Measurements from ENCODE around the gene CFAP92.

The CFAP92 gene

DNA sequence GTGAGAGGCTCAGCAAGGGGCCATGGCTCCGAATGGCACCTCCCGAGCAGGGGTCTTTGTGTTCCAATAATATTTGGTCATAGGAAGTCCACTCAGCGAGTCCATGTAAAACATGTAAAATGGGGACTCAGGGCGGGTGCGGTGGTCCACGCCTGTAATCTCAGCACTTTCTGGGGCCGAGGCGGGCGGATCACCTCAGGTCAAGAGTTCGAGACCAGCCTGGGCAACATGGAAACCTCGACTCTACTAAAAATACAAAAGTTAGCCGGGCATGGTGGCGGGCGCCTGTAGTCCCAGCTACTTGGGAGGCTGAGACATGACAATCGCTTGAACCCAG is 33.6 kb upstream of the CFAP92 start (continued):
- TF ChIP-seq GLIS3 (CRISPR knock-in tag; IDR thresholded peaks at IDR 0.05) (no peak), ISL1 (CRISPR knock-in tag; IDR thresholded peaks at IDR 0.05) (no peak), CSDC2 (CRISPR knock-in tag; IDR thresholded peaks at IDR 0.05) (no peak), ZNF8 (CRISPR knock-in tag; IDR thresholded peaks at IDR 0.05) (no peak), BACH2 (CRISPR knock-in tag; IDR thresholded peaks at IDR 0.05; ENCODE audit: borderline replicate concordance) (no peak), PPARA (CRISPR knock-in tag; IDR thresholded peaks at IDR 0.05; ENCODE audit: borderline replicate concordance) (no peak), CSRNP3 (CRISPR knock-in tag; IDR thresholded peaks at IDR 0.05) (no peak), ZNF70 (CRISPR knock-in tag; IDR thresholded peaks at IDR 0.05) (no peak), ZC3H10 (CRISPR knock-in tag; IDR thresholded peaks at IDR 0.05) (no peak)

DNA sequence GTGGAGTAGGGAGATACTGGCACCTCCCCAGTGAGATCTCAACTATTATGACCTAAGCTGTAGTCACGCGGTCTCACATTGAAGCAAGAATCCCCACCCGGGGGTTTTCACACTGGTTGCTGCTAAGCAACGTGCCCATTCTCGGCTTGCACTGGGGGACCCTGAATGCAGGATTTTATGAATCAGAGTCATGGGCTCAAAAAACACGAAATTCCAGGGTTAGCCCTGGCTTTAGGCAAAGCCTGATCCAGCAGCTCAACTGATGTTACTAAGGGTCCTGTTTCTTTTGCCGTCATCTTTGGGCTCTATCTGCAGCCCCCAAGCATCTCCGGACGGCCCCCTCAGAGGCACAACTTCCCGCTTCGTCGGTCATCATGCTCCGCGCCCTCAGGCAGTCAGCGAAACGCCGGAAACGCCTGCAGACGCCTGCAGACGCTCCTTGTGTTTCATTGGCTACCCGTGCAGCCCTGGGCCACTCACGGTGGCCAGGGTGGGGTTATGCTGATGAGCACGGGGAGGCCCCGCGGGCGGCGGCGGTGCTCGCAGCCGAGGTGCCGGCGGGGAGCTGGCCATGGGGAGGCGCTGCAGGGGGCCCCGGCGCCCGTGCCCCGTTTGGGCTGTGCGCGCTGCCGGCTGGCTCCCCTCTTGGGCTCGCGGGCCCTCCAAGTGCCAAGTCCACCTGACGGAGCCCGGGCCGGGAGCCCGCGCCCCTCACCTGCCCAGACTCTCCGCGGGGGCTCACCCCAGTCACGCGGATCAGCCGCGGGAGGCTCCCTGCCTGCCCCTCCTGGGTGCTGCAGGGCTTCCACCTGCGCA is 33.1 kb upstream of the CFAP92 start:
- peak; percentile 99 for ATAC-seq

DNA sequence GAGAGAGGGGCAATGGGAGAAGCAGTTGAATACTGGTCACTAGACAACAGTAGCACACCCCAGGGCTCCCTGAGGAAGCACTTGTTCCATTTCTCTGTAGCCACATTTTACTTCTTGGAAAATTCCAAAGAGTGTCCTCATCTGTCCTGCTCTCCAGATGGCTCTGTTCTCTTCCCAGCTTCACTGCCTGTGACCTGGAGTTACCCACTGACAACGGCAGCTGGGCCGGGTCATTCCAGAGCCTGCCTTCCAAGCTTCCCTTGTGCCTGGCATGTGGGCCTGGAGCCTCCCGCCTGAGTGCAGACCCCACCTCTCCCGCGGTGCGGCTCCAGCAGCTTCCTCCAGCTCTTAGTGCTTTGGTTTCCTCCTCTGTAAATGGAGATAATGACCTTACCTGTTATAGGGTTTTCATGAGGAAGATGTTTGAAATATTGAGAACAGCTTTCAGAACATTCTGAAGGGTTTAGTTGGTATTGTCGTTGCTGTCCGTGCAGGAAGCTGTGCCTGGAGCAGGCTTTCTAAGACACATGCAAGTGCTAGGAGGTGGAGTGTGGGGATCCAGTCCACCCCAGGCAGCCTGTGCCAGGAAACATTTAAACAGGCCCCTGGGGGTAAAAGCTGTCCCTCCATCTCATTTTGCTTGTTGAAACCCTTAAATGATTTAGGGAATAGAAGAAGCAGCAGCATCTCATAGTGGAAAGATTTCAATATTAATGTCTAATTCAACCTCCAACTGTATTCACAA is 32.0 kb upstream of the CFAP92 start:
- TF ChIP-seq ISL1 (CRISPR knock-in tag; IDR thresholded peaks at IDR 0.05) (no peak), PPARA (CRISPR knock-in tag; IDR thresholded peaks at IDR 0.05; ENCODE audit: borderline replicate concordance) (no peak), SNAI2 (CRISPR knock-in tag; IDR thresholded peaks at IDR 0.05) (no peak), ZNF8 (CRISPR knock-in tag; IDR thresholded peaks at IDR 0.05) (no peak), RARB (CRISPR knock-in tag; IDR thresholded peaks at IDR 0.05) (no peak), CSRNP3 (CRISPR knock-in tag; IDR thresholded peaks at IDR 0.05) (no peak), ZC3H10 (CRISPR knock-in tag; IDR thresholded peaks at IDR 0.05) (no peak), GLIS3 (CRISPR knock-in tag; IDR thresholded peaks at IDR 0.05) (no peak), ESRRG (CRISPR knock-in tag; IDR thresholded peaks at IDR 0.05) (no peak), ZFP3 (CRISPR knock-in tag; IDR thresholded peaks at IDR 0.05) (no peak), TOX (CRISPR knock-in tag; IDR thresholded peaks at IDR 0.05; ENCODE audit: borderline replicate concordance) (no peak), OSR1 (CRISPR knock-in tag; IDR thresholded peaks at IDR 0.05) (no peak)
- no peak for ATAC-seq

More for the DNA sequence above, 33.1 kb upstream of the CFAP92 start:
- TF ChIP-seq ZNF8 (CRISPR knock-in tag; IDR thresholded peaks at IDR 0.05) (no peak), OSR1 (CRISPR knock-in tag; IDR thresholded peaks at IDR 0.05) (no peak), PPARA (CRISPR knock-in tag; IDR thresholded peaks at IDR 0.05; ENCODE audit: borderline replicate concordance) (no peak), ZNF70 (CRISPR knock-in tag; IDR thresholded peaks at IDR 0.05) (peak; percentile 80)
- TF ChIP-seq, protein P1, sequence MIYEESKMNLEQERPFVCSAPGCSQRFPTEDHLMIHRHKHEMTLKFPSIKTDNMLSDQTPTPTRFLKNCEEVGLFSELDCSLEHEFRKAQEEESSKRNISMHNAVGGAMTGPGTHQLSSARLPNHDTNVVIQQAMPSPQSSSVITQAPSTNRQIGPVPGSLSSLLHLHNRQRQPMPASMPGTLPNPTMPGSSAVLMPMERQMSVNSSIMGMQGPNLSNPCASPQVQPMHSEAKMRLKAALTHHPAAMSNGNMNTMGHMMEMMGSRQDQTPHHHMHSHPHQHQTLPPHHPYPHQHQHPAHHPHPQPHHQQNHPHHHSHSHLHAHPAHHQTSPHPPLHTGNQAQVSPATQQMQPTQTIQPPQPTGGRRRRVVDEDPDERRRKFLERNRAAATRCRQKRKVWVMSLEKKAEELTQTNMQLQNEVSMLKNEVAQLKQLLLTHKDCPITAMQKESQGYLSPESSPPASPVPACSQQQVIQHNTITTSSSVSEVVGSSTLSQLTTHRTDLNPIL (CRISPR knock-in tag; IDR thresholded peaks at IDR 0.05; ENCODE audit: low read depth) = no peak
- TF ChIP-seq, protein P2, sequence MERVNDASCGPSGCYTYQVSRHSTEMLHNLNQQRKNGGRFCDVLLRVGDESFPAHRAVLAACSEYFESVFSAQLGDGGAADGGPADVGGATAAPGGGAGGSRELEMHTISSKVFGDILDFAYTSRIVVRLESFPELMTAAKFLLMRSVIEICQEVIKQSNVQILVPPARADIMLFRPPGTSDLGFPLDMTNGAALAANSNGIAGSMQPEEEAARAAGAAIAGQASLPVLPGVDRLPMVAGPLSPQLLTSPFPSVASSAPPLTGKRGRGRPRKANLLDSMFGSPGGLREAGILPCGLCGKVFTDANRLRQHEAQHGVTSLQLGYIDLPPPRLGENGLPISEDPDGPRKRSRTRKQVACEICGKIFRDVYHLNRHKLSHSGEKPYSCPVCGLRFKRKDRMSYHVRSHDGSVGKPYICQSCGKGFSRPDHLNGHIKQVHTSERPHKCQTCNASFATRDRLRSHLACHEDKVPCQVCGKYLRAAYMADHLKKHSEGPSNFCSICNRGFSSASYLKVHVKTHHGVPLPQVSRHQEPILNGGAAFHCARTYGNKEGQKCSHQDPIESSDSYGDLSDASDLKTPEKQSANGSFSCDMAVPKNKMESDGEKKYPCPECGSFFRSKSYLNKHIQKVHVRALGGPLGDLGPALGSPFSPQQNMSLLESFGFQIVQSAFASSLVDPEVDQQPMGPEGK (CRISPR knock-in tag; IDR thresholded peaks at IDR 0.05; ENCODE audit: borderline replicate concordance) = no peak

- TF ChIP-seq ZNF70 (CRISPR knock-in tag; IDR thresholded peaks at IDR 0.05) (no peak), ZC3H10 (CRISPR knock-in tag; IDR thresholded peaks at IDR 0.05) (no peak), RARB (CRISPR knock-in tag; IDR thresholded peaks at IDR 0.05) (no peak), OSR1 (CRISPR knock-in tag; IDR thresholded peaks at IDR 0.05) (no peak), ARNTL (CRISPR knock-in tag; IDR thresholded peaks at IDR 0.05; ENCODE audit: borderline replicate concordance, low read depth) (no peak)
- TF ChIP-seq, protein P3, sequence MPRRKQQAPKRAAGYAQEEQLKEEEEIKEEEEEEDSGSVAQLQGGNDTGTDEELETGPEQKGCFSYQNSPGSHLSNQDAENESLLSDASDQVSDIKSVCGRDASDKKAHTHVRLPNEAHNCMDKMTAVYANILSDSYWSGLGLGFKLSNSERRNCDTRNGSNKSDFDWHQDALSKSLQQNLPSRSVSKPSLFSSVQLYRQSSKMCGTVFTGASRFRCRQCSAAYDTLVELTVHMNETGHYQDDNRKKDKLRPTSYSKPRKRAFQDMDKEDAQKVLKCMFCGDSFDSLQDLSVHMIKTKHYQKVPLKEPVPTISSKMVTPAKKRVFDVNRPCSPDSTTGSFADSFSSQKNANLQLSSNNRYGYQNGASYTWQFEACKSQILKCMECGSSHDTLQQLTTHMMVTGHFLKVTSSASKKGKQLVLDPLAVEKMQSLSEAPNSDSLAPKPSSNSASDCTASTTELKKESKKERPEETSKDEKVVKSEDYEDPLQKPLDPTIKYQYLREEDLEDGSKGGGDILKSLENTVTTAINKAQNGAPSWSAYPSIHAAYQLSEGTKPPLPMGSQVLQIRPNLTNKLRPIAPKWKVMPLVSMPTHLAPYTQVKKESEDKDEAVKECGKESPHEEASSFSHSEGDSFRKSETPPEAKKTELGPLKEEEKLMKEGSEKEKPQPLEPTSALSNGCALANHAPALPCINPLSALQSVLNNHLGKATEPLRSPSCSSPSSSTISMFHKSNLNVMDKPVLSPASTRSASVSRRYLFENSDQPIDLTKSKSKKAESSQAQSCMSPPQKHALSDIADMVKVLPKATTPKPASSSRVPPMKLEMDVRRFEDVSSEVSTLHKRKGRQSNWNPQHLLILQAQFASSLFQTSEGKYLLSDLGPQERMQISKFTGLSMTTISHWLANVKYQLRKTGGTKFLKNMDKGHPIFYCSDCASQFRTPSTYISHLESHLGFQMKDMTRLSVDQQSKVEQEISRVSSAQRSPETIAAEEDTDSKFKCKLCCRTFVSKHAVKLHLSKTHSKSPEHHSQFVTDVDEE (CRISPR knock-in tag; IDR thresholded peaks at IDR 0.05) = no peak
- no peak for ATAC-seq
Observed at GRCh38 chr3:129025108-129025507, 31.2 kb upstream of the CFAP92 start.
